ENCODE measurements around the gene C5AR2.

DNA sequence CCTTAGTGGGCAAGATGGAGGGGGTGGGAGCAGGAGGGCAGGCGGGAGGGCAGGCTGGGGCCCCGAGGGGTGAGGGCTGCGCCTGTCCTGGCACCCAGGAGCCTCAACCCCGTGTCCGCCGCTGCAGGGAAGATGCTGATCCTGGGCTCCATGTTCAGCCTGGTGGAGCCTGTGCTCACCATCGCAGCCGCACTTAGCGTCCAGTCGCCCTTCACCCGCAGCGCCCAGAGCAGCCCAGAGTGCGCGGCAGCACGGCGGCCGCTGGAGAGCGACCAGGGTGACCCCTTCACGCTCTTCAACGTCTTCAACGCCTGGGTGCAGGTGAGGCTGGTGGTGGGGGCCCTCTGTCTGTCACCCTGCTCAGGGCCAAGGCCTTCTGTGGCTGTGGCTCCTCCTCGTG, 40.6 kb downstream of the C5AR2 start:
- TF ChIP-seq, protein P1, sequence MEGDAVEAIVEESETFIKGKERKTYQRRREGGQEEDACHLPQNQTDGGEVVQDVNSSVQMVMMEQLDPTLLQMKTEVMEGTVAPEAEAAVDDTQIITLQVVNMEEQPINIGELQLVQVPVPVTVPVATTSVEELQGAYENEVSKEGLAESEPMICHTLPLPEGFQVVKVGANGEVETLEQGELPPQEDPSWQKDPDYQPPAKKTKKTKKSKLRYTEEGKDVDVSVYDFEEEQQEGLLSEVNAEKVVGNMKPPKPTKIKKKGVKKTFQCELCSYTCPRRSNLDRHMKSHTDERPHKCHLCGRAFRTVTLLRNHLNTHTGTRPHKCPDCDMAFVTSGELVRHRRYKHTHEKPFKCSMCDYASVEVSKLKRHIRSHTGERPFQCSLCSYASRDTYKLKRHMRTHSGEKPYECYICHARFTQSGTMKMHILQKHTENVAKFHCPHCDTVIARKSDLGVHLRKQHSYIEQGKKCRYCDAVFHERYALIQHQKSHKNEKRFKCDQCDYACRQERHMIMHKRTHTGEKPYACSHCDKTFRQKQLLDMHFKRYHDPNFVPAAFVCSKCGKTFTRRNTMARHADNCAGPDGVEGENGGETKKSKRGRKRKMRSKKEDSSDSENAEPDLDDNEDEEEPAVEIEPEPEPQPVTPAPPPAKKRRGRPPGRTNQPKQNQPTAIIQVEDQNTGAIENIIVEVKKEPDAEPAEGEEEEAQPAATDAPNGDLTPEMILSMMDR (conservative IDR thresholded peaks at IDR 0.05), result no peak
- TF ChIP-seq ZFX (IDR thresholded peaks at IDR 0.05), result no peak
